Dendritic cell treated with granulocyte-macrophage colony-stimulating factor and Interleukin-4, amounts not matched to agents 40 ng/mL and 50 ng/mL, for 4 days (primary cell): ENCODE data around the gene SMIM20.
A peak's percentile ranks its signal among the peaks of the same experiment; 100 is the strongest.

Experiments
- H3K27ac Mint-ChIP-seq: one replicate; pipeline ENCODE4 v1.8.0; 2022; ENCODE audit warnings: mild to moderate bottlenecking, mixed read lengths
- H3K27me3 Mint-ChIP-seq: one replicate; pipeline ENCODE4 v1.8.0; 2022; ENCODE audit warnings: mild to moderate bottlenecking, mixed read lengths
- H3K36me3 Mint-ChIP-seq: one replicate; pipeline ENCODE4 v1.8.0; 2022; ENCODE audit warnings: low read depth, mixed read lengths
- H3K4me1 Mint-ChIP-seq: one replicate; pipeline ENCODE4 v1.8.0; 2022; ENCODE audit warnings: low read depth, mixed read lengths
- H3K4me3 Mint-ChIP-seq: one replicate; pipeline ENCODE4 v1.8.0; 2022; ENCODE audit warnings: mild to moderate bottlenecking, moderate library complexity, mixed read lengths
- H3K9me3 Mint-ChIP-seq: one replicate; pipeline ENCODE4 v1.8.0; 2022; ENCODE audit warnings: mixed read lengths
- intact Hi-C: fragments of 100-400 bp; cut with micrococcal nuclease; formaldehyde crosslinking; loops from one replicate; pipeline ENCODE4 v1.15.0; 2022

The SMIM20 gene

GRCh38 chr4:25925486-25926201 lies 11.6 kb downstream of the SMIM20 start:
- Mint-ChIP-seq H3K9me3 (no peaks in the 10 kb centered on the region), H3K4me3 (no peak overlapping the region), H3K36me3 (peaks cover 10% of the 10 kb centered on the region), H3K27ac (no peak overlapping the region), H3K27me3 (no peaks in the 10 kb centered on the region), H3K4me1 (peaks cover 24% of the 10 kb centered on the region)
- intact Hi-C loops = loop anchor here (1.0 to 10.0 kb wide), 3 partner anchors 61 to 487 kb away; partner anchors contain the start of gene RBPJ

GRCh38 chr4:25926462-25926861 lies 12.4 kb downstream of the SMIM20 start:
- intact Hi-C loops = loop anchor here (1.0 to 10.0 kb wide), 3 partner anchors 60 to 486 kb away; partner anchors contain the start of gene RBPJ
- Mint-ChIP-seq H3K4me3 (no peak overlapping the region), H3K4me1 (peaks cover 29% of the 10 kb centered on the region), H3K9me3 (no peaks in the 10 kb centered on the region), H3K27me3 (no peaks in the 10 kb centered on the region), H3K27ac (no peak overlapping the region), H3K36me3 (peaks cover 2% of the 10 kb centered on the region)

GRCh38 chr4:25927361-25928195 lies 13.6 kb downstream of the SMIM20 start:
- Mint-ChIP-seq H3K4me3 (no peak overlapping the region), H3K36me3 (no peaks in the 10 kb centered on the region), H3K27me3 (no peaks in the 10 kb centered on the region), H3K9me3 (no peaks in the 10 kb centered on the region), H3K27ac (peak overlapping the region; percentile 82), H3K4me1 (peaks cover 29% of the 10 kb centered on the region)
- intact Hi-C loops = loop anchor here (5.0 to 10.0 kb wide), 2 partner anchors 397 to 485 kb away; partner anchors contain the start of gene RBPJ

- H3K9me3 Mint-ChIP-seq = no peaks in the 10 kb centered on the region
- H3K4me3 Mint-ChIP-seq = peak overlapping the region; percentile 24
- H3K27me3 Mint-ChIP-seq = no peaks in the 10 kb centered on the region
- H3K27ac Mint-ChIP-seq = peak overlapping the region; percentile 82
- H3K36me3 Mint-ChIP-seq = no peaks in the 10 kb centered on the region
- H3K4me1 Mint-ChIP-seq = peaks cover 29% of the 10 kb centered on the region
- intact Hi-C loops = loop anchor here (1.0 to 10.0 kb wide), 3 partner anchors 42 to 484 kb away; partner anchors contain the start of gene RBPJ
Measured at GRCh38 chr4:25928379-25929297, 14.6 kb downstream of the SMIM20 start.

- Mint-ChIP-seq H3K9me3 (no peaks in the 10 kb centered on the region), H3K27ac (peak overlapping the region; percentile 82), H3K4me1 (peaks cover 29% of the 10 kb centered on the region), H3K36me3 (no peaks in the 10 kb centered on the region), H3K4me3 (no peak overlapping the region), H3K27me3 (peaks cover 5% of the 10 kb centered on the region)
- intact Hi-C loops = loop anchor here (1.0 to 10.0 kb wide), 3 partner anchors 41 to 483 kb away; partner anchors contain the start of gene RBPJ
Measured at GRCh38 chr4:25929298-25929686, 15.3 kb downstream of the SMIM20 start.

GRCh38 chr4:25930731-25931354 lies 16.8 kb downstream of the SMIM20 start:
- Mint-ChIP-seq H3K27ac (peak overlapping the region; percentile 32), H3K27me3 (peaks cover 9% of the 10 kb centered on the region), H3K4me3 (no peak overlapping the region), H3K9me3 (no peaks in the 10 kb centered on the region), H3K4me1 (peaks cover 29% of the 10 kb centered on the region), H3K36me3 (no peaks in the 10 kb centered on the region)
- intact Hi-C loops = no loop called here

- H3K9me3 Mint-ChIP-seq = peaks cover 5% of the 10 kb centered on the region
- peaks cover 18% of the 10 kb centered on the region for H3K27me3 Mint-ChIP-seq
- peaks cover 21% of the 10 kb centered on the region for H3K4me1 Mint-ChIP-seq
- intact Hi-C loops = no loop called here
- H3K36me3 Mint-ChIP-seq = no peaks in the 10 kb centered on the region
- H3K27ac Mint-ChIP-seq = no peak overlapping the region
- no peak overlapping the region for H3K4me3 Mint-ChIP-seq
Measured at GRCh38 chr4:25936696-25937095, 22.7 kb downstream of the SMIM20 start.

- peaks cover 5% of the 10 kb centered on the region for H3K9me3 Mint-ChIP-seq
- H3K4me1 Mint-ChIP-seq = peaks cover 21% of the 10 kb centered on the region
- H3K4me3 Mint-ChIP-seq = no peak overlapping the region
- H3K27me3 Mint-ChIP-seq = peaks cover 26% of the 10 kb centered on the region
- intact Hi-C loops = no loop called here
- H3K36me3 Mint-ChIP-seq = no peaks in the 10 kb centered on the region
- no peak overlapping the region for H3K27ac Mint-ChIP-seq
Measured at GRCh38 chr4:25937801-25938200, 23.8 kb downstream of the SMIM20 start.

GRCh38 chr4:25938366-25938765 lies 24.3 kb downstream of the SMIM20 start:
- Mint-ChIP-seq H3K4me3 (no peak overlapping the region), H3K27ac (no peak overlapping the region), H3K9me3 (peaks cover 5% of the 10 kb centered on the region), H3K36me3 (no peaks in the 10 kb centered on the region), H3K27me3 (peaks cover 28% of the 10 kb centered on the region), H3K4me1 (peaks cover 21% of the 10 kb centered on the region)
- intact Hi-C loops = no loop called here

- peaks cover 27% of the 10 kb centered on the region for H3K27me3 Mint-ChIP-seq
- no peak overlapping the region for H3K4me3 Mint-ChIP-seq
- intact Hi-C loops = no loop called here
Measured at GRCh38 chr4:25938787-25939186, 24.8 kb downstream of the SMIM20 start.

GRCh38 chr4:25939330-25939729 lies 25.3 kb downstream of the SMIM20 start:
- Mint-ChIP-seq H3K27me3 (peaks cover 26% of the 10 kb centered on the region), H3K4me3 (no peak overlapping the region), H3K4me1 (peaks cover 21% of the 10 kb centered on the region), H3K9me3 (peaks cover 5% of the 10 kb centered on the region), H3K27ac (peak overlapping the region; percentile 9), H3K36me3 (no peaks in the 10 kb centered on the region)
- intact Hi-C loops = no loop called here

More at GRCh38 chr4:25938787-25939186, 24.8 kb downstream of the SMIM20 start:
- Mint-ChIP-seq H3K9me3 (peaks cover 5% of the 10 kb centered on the region), H3K27ac (peak overlapping the region; percentile 9), H3K4me1 (peaks cover 21% of the 10 kb centered on the region), H3K36me3 (no peaks in the 10 kb centered on the region)

- Mint-ChIP-seq H3K9me3 (peaks cover under 1% of the 10 kb centered on the region), H3K4me3 (no peak overlapping the region), H3K27me3 (peaks cover 24% of the 10 kb centered on the region), H3K36me3 (no peaks in the 10 kb centered on the region), H3K4me1 (peaks cover 25% of the 10 kb centered on the region), H3K27ac (no peak overlapping the region)
- intact Hi-C loops = no loop called here
Measured at GRCh38 chr4:25941457-25942221, 27.6 kb downstream of the SMIM20 start.
